Measurements from ENCODE around the gene PLCB4.
"Not testable (repeated sequence)": the region's sequence is repeated elsewhere in the genome, so short reads cannot be mapped to it uniquely, and the experiment has no call there.

Gene PLCB4

DNA sequence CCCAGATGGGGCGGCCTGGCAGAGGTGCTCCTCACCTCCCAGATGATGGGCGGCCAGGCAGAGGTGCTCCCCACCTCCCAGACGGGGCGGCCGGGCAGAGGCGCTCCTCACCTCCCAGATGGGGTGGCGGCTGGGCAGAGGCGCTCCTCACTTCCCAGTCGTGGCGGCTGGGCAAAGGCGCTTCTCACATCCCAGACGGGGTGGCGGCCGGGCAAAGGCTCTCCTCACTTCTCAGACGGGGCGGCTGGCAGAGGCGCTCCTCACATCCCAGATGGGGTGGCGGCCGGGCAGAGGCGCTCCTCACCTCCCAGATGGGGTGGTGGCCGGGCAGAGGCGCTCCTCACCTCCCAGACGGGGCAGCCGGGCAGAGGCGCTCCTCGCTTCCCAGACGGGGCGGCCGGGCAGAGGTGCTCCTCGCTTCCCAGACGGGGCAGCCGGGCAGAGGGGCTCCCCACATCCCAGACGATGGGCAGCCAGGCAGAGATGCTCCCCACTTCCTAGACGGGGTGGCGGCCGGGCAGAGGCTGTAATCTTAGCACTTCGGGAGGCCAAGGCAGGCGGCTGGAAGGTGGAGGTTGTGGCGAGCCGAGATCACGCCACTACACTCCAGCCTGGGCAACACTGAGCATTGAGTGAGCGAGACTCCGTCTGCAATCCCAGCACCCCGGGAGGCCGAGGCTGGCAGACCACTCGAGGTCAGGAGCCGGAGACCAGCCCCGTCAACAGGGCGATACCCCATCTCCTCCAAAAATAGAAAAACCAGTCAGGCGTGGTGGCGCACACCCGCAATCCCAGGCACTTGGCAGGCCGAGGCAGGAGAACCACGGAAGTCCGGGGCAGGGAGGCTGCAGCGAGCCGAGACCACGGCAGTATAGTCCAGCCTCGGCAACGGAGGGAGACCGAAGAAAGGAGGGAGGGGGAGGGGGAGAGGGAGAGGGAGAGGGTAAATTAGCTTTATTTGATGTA, 316.7 kb downstream of the PLCB4 start:
- not testable (repeated sequence) for DNase-seq

DNA sequence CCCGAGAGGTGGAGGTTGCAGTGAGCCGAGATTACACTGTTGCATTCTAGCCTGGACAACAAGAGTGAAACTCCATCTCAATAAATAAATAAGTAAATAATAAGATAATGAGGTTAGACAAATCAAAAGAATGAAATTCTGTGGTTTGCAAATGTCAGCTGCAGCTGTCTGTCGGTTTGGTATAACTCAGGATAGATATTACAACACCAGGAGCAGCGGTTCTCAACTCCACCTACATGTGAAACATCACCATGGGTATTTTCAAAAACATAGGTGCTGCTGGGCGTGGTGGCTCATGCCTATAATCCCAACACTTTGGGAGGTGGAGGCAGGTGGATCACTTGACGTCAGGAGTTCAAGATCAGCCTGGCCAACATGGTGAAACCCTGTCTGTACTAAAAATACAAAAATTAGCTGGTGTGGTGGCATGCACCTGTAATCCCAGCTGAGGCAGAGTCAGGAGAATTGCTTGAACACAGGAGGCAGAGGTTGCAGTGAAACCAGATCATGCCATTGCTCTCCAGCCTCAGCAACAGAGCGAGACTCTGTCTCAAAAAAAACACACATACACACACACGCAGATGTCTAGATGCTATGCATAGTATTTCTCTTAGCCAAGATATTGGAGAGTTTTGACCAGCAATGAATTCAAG, 319.4 kb downstream of the PLCB4 start:
- DNase-seq, result no peak

DNA sequence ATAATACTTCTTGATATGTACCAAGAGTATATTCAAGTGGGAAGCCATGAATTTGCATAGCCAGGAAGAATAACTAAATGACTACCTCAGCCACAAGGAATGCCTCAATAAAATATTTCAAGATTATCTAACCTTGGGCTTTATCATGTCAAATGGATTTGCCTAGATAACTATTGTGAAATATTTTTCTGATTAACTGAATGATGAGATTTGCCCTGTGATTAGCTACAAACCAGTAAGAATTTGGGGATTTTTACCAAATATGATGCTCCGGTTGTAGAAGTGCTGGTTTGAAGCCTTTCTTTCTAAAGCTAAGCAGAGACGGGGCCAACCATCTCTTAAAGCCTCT, 319.9 kb downstream of the PLCB4 start:
- no peak for DNase-seq

DNA sequence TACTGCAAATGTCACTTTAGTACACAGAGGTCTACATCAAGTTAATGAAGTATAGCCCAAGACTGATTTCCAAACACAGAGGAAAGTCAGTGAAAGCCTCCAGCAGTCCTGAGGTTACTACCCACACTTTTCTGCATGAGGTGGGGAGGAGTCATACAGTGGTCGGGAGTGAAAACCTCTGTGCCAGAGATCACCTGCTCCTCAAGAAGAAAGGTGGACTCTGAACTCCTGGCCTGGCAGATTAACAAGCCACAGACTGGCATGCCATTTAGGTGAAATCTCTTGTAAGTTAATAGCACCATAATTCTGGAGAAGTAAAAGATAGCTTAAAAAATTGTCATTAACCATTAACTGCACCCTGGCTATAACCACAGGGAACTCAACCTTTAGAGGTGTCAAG, 320.5 kb downstream of the PLCB4 start:
- no peak for DNase-seq

DNA sequence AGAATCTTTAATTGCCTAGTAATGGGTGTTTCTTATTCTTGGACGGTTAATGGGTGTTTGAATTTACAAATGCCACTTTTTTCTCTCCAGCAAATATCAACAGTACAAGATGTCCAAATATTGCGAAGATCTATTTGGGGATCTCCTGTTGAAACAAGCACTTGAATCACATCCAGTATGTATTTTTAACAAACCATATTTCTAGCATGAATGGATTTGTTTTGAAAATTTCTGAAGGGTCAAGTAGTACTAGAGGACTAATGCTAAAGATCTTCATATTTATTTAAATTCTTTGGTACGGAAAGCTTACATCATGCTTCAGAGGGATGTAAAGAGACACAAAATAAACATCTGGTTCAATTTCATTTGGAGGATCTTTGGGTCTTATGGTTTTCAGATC, 321.6 kb downstream of the PLCB4 start:
- no peak for DNase-seq

DNA sequence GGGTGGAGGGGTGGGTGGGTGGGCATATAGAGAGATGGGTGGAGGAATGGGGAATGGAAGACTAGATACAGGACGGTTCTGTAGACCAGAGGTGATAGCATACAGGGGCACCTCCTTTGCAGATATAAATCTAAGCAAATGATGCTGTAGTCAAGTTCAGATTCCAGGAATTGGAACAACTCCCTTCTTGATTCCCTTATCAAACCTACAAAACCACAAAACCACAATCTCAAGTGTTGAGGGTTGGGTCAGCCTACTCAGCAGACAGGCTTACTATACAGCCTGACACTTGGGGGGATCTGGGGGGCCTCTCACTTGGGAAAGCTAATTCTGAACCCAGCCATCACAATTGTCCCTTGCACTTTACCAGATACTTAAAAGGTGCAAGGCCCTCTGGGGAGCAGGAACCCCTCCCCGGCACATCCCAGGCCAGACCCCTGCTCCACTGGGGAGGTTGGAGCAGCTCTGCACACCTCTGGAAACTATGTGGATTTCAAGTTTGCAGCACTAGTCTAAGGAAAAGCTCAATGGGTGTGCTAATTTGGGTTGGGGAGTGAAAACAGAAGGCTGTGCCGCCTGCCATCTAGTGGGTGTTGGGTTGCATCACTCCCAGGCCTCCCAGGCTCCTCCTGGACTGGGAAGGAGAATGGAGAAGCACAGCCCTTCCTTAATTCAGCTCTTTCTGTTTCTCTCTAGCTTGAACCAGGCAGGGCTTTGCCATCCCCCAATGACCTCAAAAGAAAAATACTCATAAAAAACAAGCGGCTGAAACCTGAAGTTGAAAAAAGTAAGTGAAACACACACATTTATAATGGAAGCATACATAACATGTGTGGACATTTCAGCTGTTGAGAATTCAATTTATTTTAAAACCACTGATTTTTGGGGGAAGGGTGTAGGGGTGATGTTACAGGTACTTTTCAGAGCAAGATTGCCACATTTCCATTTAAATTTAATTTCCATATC, 324.3 kb downstream of the PLCB4 start:
- DNase-seq, result no peak

DNA sequence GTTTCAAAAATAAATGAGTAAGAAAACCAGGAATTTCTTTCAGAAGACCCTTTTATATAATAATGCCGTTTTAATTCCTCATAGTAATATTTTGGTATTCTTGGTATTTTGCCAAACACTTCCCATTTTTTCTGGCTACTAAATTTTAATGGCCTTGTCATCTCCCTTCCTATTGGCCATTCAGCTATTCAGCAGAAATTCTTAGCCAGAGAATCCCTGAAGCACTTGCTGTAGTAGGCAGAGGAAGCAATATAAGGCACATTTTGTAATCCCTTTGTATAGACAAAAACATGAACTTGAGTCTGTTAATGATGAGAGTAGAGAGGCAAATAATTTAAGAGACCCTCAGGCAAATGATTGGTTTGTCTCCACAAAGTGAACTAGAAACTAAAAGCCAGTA, 327.1 kb downstream of the PLCB4 start:
- DNase-seq, result no peak

DNA sequence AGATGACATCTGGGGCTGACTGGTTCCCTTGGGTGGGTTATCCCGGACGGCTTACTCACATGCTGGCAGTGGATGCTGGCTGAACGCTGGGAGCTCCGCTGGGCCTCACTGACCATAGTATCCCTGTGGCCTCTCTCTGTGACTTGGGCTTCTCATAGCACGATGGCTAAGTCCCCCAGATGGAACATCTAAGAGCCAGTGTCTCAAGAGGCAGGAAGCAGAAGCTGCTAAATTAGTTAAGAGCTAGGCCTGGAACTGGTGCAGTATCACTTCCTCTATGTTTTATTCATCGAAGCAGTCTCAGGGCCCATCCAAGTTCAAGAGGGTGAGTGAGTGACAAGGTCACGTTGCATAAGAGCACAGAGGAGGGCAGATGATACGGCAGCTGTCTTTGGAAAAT, 329.0 kb downstream of the PLCB4 start:
- no peak for DNase-seq

DNA sequence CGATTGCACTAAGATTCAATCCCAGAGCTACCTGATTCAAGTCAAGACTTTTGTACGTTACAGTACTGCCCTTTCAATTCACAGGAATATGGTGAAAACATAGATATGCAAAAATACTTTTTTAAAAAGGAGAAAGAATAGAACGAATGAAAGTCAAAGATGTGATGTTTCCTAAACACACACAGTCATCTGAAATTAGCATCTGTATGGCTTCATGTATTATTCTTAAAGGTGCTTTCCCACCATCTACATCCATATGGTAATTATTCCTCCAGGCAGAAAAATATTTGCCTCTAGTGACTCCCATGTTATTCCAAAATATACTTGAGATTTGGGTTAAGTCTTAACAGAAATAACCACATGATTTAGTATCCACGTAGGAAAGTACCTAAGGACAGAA, 330.0 kb downstream of the PLCB4 start:
- no peak for DNase-seq

DNA sequence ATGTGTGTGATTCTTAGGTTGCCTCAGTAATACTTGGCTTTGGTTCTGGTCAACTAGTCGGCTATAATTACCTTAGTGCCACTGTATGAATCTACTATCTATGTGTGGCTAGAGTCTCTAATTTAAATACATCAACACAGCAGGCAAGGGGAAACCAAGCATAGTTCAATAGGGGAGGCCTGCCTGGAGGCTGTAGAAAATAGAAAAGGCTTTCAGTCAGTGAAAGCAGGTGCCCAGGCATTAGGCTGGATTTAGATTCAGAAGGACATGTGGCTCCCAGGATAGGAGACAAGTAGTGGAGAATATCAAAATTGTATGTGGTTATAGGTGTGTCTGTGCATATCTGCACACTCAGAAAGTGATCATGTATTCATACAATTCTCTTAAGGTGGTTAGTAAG, 330.4 kb downstream of the PLCB4 start:
- DNase-seq, result no peak

DNA sequence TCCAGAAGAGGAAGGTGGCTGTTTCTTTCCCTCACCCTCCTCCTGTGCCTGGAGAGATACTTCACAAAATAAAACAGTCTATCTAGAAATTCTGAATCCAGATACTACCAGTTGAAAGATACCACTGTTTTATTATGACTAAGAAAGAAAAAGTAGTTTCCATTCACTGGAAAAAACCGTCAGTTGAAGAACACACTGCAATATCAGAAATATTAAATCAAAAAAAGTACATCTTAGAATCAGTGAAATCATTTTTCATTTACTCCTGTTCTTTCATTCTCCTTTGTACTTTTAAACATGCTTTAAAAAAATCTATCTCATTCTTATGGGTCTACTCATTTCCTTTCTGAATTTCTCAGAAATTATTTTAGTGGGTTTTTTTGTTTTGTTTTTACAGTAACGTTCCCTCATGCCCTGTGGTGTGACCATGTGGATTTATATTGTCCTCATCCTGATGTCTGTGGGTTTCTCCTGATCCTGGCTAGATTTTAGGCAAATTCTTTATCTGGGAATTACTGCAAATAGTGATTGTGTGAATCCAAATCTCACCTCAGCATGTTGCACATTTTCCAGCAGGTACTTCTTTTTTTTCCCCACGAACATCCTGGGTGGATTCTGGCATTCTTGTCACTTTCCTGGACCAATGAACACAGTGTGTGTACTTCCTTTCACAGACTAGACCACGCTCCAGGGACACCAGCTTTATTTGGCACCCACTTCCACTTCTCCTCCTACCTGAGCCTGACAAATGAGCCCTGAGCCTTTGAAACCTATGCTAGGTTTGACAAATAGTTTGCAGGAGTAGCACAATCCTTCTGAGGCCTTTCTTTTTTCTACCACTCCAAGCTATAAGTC, 331.5 kb downstream of the PLCB4 start:
- no peak for DNase-seq

DNA sequence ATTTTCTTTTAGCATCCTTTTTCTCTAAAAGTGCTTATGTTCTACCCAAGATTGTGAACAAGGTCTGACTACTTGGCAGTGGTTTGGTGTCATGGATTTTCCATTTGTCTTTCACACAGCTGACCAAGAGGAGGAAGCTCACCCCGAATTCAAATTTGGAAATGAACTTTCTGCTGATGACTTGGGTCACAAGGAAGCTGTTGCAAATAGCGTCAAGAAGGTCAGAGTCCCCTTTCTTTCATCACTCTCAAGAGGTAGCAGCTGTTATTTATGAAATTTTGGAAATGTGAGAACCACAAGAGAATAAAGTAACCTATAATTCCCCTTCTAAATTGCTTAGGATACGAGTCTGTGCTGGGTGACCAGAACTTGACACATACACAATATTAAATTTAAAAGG, 332.5 kb downstream of the PLCB4 start:
- no peak for DNase-seq

DNA sequence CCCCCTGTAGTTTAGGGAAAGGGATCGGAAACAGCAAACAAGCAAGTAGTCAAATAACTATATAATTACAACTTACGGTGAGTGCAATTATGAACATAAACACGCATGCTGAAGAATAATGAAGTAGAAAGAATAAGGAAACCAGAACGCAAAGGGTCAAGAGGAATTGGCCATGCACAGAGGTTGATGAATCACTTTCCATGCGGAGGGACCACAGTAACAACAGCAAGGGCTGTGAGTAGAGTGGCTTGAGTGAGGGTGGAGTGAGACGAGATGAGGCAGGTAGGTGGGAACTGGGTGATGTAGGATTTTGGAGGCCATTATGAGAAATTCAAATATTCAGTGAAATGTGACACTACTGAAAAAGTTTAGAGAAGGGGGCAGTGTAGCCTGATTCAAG, 333.3 kb downstream of the PLCB4 start:
- no peak for DNase-seq

DNA sequence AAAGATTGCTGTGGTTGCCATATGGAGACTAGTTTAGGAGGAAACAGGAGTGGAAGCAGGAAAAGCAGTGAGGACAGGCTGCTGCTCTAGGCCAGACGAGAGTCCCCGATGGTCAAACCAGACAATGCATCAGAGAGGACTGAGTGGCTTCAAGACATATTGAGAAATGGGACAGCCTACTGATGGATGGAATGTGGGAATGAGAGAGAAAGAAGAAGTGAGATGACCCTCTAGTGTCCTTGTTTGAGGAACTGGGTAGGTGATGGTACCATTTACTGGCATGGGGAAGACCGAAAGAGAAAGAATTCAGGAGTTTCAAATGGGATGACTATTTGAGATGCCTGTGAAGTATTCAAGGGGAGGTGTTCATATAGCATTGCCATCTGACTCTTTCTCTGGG, 333.7 kb downstream of the PLCB4 start:
- no peak for DNase-seq

DNA sequence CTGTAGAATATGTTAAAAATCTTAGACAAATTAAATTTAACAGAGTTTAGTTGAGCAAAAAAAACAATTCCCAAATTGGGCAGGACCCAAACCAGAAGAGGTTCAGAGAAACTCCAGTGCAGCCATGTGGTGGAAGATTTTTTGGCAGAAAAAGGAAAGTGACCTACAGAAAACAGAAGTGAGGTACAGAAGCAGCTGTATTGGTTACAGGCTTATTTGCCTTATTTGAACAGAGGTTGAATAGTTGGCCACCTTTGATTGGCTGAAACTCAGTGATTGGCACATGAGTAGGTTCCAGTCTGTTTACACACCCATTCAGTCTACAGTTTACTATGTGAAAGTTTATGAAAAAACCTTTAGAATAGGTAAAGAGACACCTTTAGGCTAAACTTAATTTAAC, 334.6 kb downstream of the PLCB4 start:
- DNase-seq, result no peak

DNA sequence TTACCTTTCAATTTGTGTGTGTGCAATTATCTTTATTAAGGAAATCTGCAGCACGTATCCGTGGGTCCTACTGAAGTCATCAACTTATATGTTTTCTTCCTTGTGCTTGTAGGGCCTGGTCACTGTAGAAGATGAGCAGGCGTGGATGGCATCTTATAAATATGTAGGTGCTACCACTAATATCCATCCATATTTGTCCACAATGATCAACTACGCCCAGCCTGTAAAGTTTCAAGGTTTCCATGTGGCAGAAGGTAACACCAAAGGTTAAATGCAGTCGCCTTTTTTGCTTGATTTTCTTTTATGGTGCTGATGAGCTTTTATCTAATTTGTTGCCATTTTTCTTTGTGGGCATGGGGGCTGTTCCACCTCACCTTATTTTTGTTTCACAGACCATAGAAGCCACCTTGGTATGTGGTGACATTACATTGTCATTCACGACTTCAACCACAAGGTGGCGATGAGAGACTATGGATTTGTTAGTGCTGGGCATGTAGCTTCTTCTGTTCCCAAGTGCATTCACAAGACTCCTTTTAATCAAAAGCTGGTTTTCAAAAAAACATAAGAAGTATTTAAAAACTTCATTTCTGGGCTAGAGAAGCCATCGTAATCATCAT, 339.0 kb downstream of the PLCB4 start:
- DNase-seq, result peak; percentile 60

DNA sequence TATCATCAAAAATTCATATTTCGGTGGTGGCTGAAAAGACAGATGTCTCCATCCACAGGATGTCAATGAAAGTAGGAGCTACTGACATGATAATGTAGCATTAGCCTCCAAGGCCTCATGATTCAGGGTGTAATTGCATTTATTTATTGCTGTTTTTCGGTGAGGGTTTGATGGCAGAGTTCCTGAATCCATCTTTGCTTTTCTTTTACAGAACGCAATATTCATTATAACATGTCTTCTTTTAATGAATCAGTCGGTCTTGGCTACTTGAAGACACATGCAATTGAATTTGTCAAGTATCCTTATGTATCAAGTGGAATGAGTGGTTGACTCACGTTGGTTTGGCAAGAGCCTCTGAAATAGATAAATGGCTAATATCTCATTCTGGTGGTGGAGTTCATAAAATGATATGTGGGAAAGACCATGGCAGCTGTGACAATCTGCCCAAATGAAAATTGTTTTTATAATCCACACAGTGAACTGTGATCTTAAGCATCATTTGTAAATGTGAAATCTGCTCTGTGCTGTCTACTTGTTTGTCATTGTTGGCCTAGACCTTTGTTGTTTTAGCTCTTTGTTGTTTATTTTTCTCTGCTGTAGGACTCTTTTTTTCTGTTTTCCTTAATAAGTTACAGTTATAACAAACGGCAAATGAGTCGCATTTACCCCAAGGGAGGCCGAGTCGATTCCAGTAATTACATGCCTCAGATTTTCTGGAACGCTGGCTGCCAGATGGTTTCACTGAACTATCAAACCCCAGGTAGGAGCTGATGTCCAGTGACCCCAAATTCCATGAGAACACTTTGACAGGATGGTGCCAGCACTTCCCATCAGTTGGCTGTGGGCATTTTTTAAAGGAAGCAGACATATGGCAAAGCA, 339.8 kb downstream of the PLCB4 start:
- DNase-seq, result no peak

DNA sequence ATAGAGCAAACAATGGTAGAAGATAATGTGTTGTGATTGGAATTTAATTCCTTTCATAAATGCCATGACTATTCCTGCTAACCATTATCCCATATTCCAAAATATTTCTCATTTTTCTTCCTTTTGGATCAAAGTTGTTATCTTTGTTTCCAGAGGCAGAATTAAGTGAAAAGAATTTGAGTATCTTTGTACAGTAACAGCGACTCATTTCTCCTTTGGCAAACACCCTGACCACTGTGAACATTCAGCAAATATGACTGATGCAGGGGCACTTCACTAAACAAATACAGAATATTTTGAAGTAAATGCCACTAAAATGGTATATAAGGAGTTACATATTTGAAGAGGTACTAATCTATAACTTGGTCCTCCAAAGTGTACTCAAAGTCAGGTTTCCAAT, 340.5 kb downstream of the PLCB4 start:
- no peak for DNase-seq

DNA sequence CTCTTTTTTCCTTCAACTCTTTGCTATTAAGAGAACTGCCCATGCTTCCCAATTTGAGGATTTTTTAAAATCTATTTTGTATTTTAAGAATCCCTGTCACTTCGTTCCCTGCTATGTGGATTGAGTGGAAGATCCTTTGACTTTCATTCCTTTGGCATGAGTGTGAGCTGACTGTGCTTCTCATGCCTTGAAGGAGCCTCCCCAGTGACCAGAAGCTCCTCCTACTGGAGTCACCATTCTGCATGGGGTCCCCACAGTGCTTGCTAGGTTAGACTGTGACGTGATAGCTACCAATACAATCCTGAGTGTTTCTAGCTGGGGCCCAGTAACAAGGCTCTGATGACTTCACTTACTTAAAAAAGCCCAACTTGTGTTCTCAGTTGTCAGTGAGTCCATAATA, 341.1 kb downstream of the PLCB4 start:
- no peak for DNase-seq

DNA sequence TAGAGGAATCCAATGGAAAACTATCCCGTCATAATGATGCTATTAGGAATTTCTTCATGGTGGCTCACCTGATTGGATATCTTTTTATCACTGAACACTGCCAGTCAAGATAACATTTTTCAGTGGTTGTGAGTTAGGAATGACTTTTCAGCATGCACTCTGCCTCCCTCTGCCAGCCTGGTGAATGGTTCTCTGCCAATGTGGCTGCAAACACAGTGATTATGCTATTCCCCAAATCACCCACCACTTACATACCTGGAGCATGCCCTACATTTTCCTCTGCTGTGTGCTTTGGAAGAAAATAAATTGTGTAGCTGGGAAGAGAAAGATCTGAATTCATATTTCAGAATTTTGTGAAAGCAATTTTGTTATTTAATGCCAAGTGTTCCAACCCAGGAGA, 342.9 kb downstream of the PLCB4 start:
- DNase-seq, result no peak

DNA sequence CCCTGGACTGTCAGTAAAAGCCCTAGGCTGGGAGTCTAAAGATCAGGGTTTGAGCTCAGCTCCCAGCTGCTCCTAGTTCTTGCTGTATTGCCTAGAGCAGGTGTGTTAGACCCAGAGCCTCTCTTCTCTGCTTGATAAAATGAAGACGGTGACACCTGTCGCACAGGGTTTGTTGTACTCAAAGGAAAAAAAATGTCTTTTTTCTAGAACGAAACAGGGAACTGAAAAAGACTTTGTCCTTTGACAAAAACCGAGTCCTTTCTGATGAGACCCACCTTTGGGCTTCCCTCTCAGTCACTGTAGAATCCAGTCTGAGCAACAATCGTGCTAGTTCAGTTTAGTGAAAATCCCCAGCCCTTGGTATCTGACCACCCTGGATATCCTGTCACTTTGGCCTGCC, 343.4 kb downstream of the PLCB4 start:
- no peak for DNase-seq

Data from activated CD8-positive, alpha-beta memory T cell treated with anti-CD3 and anti-CD28 coated beads for 24 hours (primary cell).